ENCODE measurements around the gene KMT2E.
"Not testable (repeated sequence)": the region's sequence is repeated elsewhere in the genome, so short reads cannot be mapped to it uniquely, and the experiment has no call there.

Gene KMT2E

DNA sequence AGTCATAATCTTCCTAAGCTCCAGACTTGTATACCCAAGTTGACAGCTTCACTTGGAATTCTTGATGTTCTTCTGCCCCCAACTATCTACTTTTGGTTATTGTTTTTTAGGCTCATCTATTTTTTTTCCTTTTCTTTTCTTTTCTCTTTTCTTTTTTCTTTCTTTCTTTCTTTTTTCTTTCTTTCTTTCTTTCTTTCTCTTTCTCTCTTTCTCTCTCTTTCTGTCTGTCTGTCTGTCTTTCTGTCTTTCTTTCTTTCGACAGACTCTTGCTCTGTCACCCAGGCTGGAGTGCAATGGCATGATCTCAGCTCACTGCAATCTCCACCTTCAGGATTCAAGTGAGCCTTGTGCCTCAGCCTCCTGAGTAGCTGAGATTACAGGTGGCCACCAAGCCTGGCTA is 36.5 kb downstream of the KMT2E start:
- Histone ChIP-seq H3K36me3 (ENCODE audit: control insufficient read depth in 2 of 2, insufficient read depth in 1 of 2, low read length in 2 of 2) (peaks cover 13 to 25% of the 10 kb centered on the region in 2 experiments), H3K4me1 (ENCODE audit: control insufficient read depth, insufficient read depth, low read length) (no peaks in the 10 kb centered on the region; the same call in 1 of the 2 replicates), H3K27ac (ENCODE audit: extremely low read depth, low read depth, low read length) (no peak overlapping the region), H3K9me3 (ENCODE audit: control insufficient read depth, insufficient read depth, low read depth, low read length) (no peaks in the 10 kb centered on the region), H3K4me3 (ENCODE audit: low read depth, low read length) (no peak overlapping the region)
- ChIA-PET POLR2A (interaction anchor here (1.0 kb wide), 1 partner anchor 37 kb away, joined by 3 read pairs; no protein-coding TSS in a partner anchor), CTCF (no interaction called here)
- TF ChIP-seq ZNF132 (tag by site-specific recombination; IDR thresholded peaks at IDR 0.05; ENCODE audit: borderline replicate concordance) (no peak), ZNF548 (tag by site-specific recombination; IDR thresholded peaks at IDR 0.05) (no peak), ZBTB21 (tag by site-specific recombination; IDR thresholded peaks at IDR 0.05) (no peak), ZFP41 (tag by site-specific recombination; IDR thresholded peaks at IDR 0.05; ENCODE audit: borderline replicate concordance) (no peak), ZNF571 (tag by site-specific recombination; IDR thresholded peaks at IDR 0.05) (no peak), ZFHX2 (tag by site-specific recombination; conservative IDR thresholded peaks at IDR 0.05) (no peak), ZNF791 (tag by site-specific recombination; IDR thresholded peaks at IDR 0.05) (no peak)
- TF ChIP-seq, protein P1, sequence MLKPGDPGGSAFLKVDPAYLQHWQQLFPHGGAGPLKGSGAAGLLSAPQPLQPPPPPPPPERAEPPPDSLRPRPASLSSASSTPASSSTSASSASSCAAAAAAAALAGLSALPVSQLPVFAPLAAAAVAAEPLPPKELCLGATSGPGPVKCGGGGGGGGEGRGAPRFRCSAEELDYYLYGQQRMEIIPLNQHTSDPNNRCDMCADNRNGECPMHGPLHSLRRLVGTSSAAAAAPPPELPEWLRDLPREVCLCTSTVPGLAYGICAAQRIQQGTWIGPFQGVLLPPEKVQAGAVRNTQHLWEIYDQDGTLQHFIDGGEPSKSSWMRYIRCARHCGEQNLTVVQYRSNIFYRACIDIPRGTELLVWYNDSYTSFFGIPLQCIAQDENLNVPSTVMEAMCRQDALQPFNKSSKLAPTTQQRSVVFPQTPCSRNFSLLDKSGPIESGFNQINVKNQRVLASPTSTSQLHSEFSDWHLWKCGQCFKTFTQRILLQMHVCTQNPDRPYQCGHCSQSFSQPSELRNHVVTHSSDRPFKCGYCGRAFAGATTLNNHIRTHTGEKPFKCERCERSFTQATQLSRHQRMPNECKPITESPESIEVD (tag by site-specific recombination; IDR thresholded peaks at IDR 0.05), result no peak

GRCh38 chr7:105050899-105051298 is 36.9 kb downstream of the KMT2E start:
- H3K36me3 ChIP-seq (ENCODE audit: control insufficient read depth in 2 of 2, insufficient read depth in 1 of 2, low read length in 2 of 2), result peaks cover 9 to 21% of the 10 kb centered on the region in 2 experiments
- H3K27ac ChIP-seq (ENCODE audit: extremely low read depth, low read depth, low read length); POLR2A ChIA-PET; H3K9me3 ChIP-seq (ENCODE audit: control insufficient read depth, insufficient read depth, low read depth, low read length); H3K4me3 ChIP-seq (ENCODE audit: low read depth, low read length); CTCF ChIA-PET; H3K4me1 ChIP-seq (ENCODE audit: control insufficient read depth, insufficient read depth, low read length): not testable (repeated sequence)
- peak; percentile 96 for TF ChIP-seq ZNF366 (tag by site-specific recombination; conservative IDR thresholded peaks at IDR 0.05)

DNA sequence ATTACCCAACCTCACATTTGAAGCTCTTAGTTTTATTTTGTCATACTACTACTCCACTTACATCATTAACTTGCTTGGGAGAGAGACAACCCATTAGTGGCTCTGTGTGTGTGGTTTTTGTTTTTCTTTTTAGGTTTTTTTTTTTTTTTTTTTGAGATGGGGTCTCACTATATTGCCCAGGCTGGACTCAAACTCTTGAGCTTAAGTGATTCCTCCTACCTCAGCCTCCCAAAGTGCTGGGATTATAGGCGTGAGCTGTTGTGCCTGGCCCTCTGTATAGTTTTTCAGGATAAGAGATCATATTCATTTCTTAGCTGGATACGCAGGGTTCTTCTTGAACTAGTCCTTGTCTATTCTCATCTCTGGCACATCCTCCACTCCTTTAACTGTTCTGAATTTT is 41.1 kb downstream of the KMT2E start:
- Histone ChIP-seq H3K4me1 (ENCODE audit: control insufficient read depth, insufficient read depth, low read length) (no peaks in the 10 kb centered on the region; the same call in 1 of the 2 replicates), H3K27ac (ENCODE audit: extremely low read depth, low read depth, low read length) (no peak overlapping the region), H3K9me3 (ENCODE audit: control insufficient read depth, insufficient read depth, low read depth, low read length) (no peaks in the 10 kb centered on the region), H3K36me3 (ENCODE audit: control insufficient read depth in 2 of 2, insufficient read depth in 1 of 2, low read length in 2 of 2) (no peaks in the 10 kb centered on the region; a peak in 1 of 3 replicates), H3K4me3 (ENCODE audit: low read depth, low read length) (no peak overlapping the region)
- POLR2A ChIA-PET, result interaction anchor here (0.7 to 0.8 kb wide), 2 partner anchors 42 to 66 kb away, joined by 3 to 5 read pairs; no protein-coding TSS in a partner anchor
- CTCF ChIA-PET, result interaction anchor here (0.6 to 0.7 kb wide), 2 partner anchors 73 to 1298 kb away, joined by 3 to 4 read pairs; no protein-coding TSS in a partner anchor
- TF ChIP-seq ZNF629 (tag by site-specific recombination; IDR thresholded peaks at IDR 0.05) (peak; percentile 14; the same call in 1 of the 2 replicates), SP7 (tag by site-specific recombination; IDR thresholded peaks at IDR 0.05) (no peak), ZNF549 (tag by site-specific recombination; IDR thresholded peaks at IDR 0.05) (no peak), ZBTB21 (tag by site-specific recombination; IDR thresholded peaks at IDR 0.05) (0 out of 2 replicates have a peak, but pooled peaks have one; percentile 20), ZEB2 (tag by site-specific recombination; IDR thresholded peaks at IDR 0.05) (no peak), ZNF510 (tag by site-specific recombination; IDR thresholded peaks at IDR 0.05; ENCODE audit: insufficient replicate concordance) (no peak), ZBTB1 (tag by site-specific recombination; IDR thresholded peaks at IDR 0.05) (no peak), ZNF585B (tag by site-specific recombination; IDR thresholded peaks at IDR 0.05) (no peak), ZNF121 (tag by site-specific recombination; IDR thresholded peaks at IDR 0.05) (peak; percentile 84)
- TF ChIP-seq, protein P2, sequence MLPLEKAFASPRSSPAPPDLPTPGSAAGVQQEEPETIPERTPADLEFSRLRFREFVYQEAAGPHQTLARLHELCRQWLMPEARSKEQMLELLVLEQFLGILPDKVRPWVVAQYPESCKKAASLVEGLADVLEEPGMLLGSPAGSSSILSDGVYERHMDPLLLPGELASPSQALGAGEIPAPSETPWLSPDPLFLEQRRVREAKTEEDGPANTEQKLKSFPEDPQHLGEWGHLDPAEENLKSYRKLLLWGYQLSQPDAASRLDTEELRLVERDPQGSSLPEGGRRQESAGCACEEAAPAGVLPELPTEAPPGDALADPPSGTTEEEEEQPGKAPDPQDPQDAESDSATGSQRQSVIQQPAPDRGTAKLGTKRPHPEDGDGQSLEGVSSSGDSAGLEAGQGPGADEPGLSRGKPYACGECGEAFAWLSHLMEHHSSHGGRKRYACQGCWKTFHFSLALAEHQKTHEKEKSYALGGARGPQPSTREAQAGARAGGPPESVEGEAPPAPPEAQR (tag by site-specific recombination; IDR thresholded peaks at IDR 0.05), result no peak
- TF ChIP-seq, protein P3, sequence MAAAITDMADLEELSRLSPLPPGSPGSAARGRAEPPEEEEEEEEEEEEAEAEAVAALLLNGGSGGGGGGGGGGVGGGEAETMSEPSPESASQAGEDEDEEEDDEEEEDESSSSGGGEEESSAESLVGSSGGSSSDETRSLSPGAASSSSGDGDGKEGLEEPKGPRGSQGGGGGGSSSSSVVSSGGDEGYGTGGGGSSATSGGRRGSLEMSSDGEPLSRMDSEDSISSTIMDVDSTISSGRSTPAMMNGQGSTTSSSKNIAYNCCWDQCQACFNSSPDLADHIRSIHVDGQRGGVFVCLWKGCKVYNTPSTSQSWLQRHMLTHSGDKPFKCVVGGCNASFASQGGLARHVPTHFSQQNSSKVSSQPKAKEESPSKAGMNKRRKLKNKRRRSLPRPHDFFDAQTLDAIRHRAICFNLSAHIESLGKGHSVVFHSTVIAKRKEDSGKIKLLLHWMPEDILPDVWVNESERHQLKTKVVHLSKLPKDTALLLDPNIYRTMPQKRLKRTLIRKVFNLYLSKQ (tag by site-specific recombination; IDR thresholded peaks at IDR 0.05; ENCODE audit: borderline replicate concordance), result no peak

All from HEK293 (cell line).